ENCODE results near the gene NOL8.

NOL8 gene

DNA sequence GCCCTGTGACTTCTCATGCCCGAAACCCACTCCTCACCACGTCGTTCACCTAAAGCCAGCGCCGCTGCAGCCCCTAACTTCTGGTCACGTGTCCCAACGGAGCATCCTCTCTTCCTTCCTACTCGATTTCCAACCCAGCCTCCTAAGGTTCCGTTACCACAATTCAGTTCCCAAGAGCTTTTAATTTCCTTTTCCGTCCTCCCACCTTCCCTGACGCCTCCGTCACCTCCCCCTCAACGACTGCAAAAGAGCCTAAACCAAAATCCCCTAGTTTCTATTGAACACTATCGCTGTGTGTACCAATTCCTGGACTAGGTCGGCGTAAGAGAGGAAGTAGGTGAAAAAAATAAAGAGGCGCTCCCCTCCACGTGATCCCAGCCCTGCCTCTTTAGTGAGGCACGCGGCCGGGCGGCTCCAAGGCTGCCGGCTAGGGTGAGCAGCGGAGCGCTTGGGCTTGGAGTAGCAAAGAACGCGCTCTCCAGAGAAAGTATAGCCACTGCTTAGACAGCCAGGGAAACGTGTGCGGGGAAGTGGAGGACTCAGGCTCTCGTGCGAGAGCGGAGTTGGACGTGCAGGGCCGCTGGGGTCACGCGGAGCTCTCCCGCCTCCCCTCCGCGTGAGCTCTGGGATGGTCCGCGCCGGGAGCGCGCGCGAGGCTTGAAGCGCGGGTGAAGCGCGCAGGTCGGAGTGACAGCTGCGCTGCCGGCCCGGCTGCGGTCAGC, at the start of gene NOL8, which contains the start of gene CENPP:
Gene NOL8, minus strand, starts transcription at position 82 of the 722 bp plus-strand sequence. CDS start 1,189 bp downstream, outside the sequence.
Gene CENPP, plus strand, starts transcription at position 685 of the 722 bp plus-strand sequence.
- Histone ChIP-seq H3K4me3 (peak within 1 kb of the TSS; percentile 85), H3K27ac (peak within 1 kb of the TSS; percentile 83 to 96)
- no peak for TF ChIP-seq CTCF (IDR thresholded peaks at IDR 0.05)
- peak; percentile 90 for DNase-seq (ENCODE audit: low spot score)

GRCh38 chr9:92373167-92373566, 48.0 kb upstream of the NOL8 start:
- no peak for TF ChIP-seq CTCF (IDR thresholded peaks at IDR 0.05)
- Histone ChIP-seq H3K4me3 (no peak overlapping the region), H3K27ac (no peak overlapping the region)
- no peak for DNase-seq (ENCODE audit: low spot score)

DNA sequence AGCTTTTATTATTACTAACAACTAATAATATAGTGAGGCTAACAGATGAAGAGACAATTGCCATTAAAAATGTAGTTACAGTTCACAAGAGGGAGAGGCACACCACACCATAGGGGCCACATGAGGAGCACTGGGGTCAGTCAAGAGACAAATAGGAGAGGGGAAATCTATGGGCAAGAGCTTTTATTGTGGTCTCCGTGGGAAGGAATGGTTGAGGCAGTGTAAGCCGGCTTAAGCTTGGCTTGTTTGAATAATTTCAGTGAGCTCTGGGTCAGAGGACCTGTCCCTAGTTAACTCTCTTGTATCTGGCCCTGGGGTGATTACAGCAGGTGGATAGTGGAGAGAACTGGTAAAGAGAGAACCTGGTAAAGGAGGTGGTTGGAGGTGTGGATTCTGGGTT, 43.9 kb upstream of the NOL8 start:
- Histone ChIP-seq H3K4me3 (no peak overlapping the region), H3K27ac (no peak overlapping the region)
- no peak for DNase-seq (ENCODE audit: low spot score)
- TF ChIP-seq CTCF (IDR thresholded peaks at IDR 0.05), result no peak

DNA sequence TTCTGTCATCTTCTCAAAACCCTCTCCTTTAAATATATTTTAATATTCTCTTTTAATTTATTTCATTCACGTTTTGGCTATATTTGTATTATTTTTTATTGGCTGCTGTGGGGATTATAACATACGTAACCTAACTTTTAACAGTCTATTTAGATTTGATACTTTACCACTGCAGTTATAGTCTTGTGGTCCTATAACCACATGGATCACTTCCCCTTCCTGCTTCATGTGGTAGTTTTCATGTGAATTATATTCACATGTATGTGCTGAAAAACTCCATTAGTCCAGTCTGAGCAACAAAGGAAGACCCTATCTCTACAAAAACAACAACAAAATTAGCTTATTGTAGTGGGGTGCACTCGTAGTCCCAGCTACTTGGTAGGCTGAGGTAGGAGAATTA, 34.9 kb upstream of the NOL8 start:
- TF ChIP-seq CTCF (IDR thresholded peaks at IDR 0.05), result no peak
- no peak for DNase-seq (ENCODE audit: low spot score)
- no peak overlapping the region for H3K27ac ChIP-seq
- H3K4me3 ChIP-seq, result no peak overlapping the region

DNA sequence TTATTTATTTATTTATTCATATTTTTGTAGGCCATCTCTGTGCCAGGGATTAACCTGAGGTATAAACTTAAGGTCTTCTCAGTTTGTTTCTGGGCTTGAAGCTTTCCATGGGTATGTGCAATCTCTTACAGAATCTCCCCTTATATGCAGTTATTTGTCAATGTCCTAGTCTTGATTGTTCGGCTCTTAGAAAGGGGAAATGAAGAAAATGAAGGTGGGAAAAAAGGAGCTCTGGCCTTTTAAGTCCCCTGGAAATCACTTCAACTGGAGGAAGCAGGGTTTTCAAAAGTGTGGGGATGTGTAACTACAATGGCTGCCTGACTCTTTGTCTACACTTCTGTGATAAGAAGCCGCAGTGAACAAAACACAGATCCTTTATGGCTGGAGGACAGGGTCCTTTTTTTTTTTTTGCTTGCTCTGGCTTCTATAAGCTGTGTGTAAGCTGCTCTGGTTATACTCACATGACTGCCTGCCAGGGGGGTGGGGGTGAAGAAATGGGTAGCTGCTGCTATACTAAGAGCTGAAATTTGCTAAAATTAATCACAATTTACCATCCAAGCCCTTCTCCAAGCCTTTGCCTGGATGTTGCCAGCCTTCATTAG, 34.3 kb upstream of the NOL8 start:
- Histone ChIP-seq H3K27ac (no peak overlapping the region), H3K4me3 (no peak overlapping the region)
- DNase-seq (ENCODE audit: low spot score), result no peak
- TF ChIP-seq CTCF (IDR thresholded peaks at IDR 0.05), result no peak

DNA sequence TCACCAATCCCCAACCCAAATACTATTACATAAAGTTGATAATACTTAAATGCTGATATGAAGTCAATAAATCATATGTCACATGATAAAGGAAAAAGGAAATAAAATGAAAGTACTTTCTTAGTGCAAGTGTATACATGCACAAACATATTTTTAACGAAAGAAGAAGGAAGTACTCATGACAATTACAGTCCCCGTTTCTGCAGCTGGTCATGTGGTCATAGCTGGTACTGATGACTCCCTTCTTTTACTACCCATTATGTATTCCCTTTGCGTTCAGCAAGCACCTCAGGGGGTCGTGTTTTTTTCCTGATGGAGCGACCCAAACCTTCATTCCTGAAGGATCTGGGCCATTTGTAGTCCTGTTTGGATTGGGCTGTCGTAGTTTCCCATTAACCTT, 27.9 kb upstream of the NOL8 start:
- TF ChIP-seq CTCF (IDR thresholded peaks at IDR 0.05), result no peak
- no peak for DNase-seq (ENCODE audit: low spot score)
- Histone ChIP-seq H3K27ac (peak overlapping the region; percentile 36 to 77), H3K4me3 (no peak overlapping the region)

- Histone ChIP-seq H3K4me3 (peak overlapping the region; percentile 8), H3K27ac (peak overlapping the region; percentile 68 to 73)
- DNase-seq (ENCODE audit: low spot score), result no peak
- TF ChIP-seq CTCF (IDR thresholded peaks at IDR 0.05), result no peak
Observed at GRCh38 chr9:92350740-92351133, 25.6 kb upstream of the NOL8 start.

All from coronary artery (tissue), 2 donors.